ENCODE results near the gene KCNMB1.

GRCh38 chr5:170382790-170383189 is 6.4 kb downstream of the KCNMB1 start:
- no peak for TF ChIP-seq CTCF (IDR thresholded peaks at IDR 0.05; ENCODE audit: extremely low read depth in 1 of 2, insufficient read depth in 1 of 2, low read depth in 1 of 2, low read length in 2 of 2)
- TF ChIP-seq POLR2AphosphoS5 (IDR thresholded peaks at IDR 0.05; ENCODE audit: insufficient read depth, low read depth, low read length) = no peak
- TF ChIP-seq EZH2 (IDR thresholded peaks at IDR 0.05; ENCODE audit: borderline replicate concordance, low read depth, low read length, severe bottlenecking) = no peak
- TF ChIP-seq POLR2A (IDR thresholded peaks at IDR 0.05; ENCODE audit: low read depth, low read length) = no peak

All from endothelial cell of umbilical vein (primary cell).